H9 (cell line): ENCODE results near the gene TGFBR3L. TPM values are rescaled to one million over a fixed set of nuclear protein-coding genes. Genes with fewer than 3 reads are reported as not detected.

Experiments
- DNase-seq: peaks from one replicate; pipeline ENCODE4 v3.0.0-alpha.2; 2017
- H2AFZ ChIP-seq: one replicate; pipeline ENCODE4 v1.6.1; 2013; ENCODE audit warnings: mild to moderate bottlenecking, low read length, control low read depth, moderate library complexity
- H2AK5ac ChIP-seq: 2 replicates; pipeline ENCODE4 v1.6.1; 2013; ENCODE audit warnings: low read length, control low read depth, mixed read lengths; ENCODE audit not compliant: insufficient read length
- H2BK120ac ChIP-seq: one replicate; pipeline ENCODE4 v1.6.1; 2013; ENCODE audit warnings: low read depth, mild to moderate bottlenecking, low read length, control low read depth, inconsistent platforms; ENCODE audit not compliant: poor library complexity, severe bottlenecking
- H2BK12ac ChIP-seq: 2 replicates; pipeline ENCODE4 v1.6.1; 2013; ENCODE audit warnings: low read length, control low read depth, mixed read lengths, low read depth; ENCODE audit not compliant: insufficient read length
- H2BK15ac ChIP-seq: 2 replicates; pipeline ENCODE4 v1.6.1; 2013; ENCODE audit warnings: low read depth, low read length, control low read depth
- H2BK20ac ChIP-seq: one replicate; pipeline ENCODE4 v1.6.1; 2013; ENCODE audit warnings: low read depth, mild to moderate bottlenecking, low read length, control low read depth, inconsistent platforms; ENCODE audit not compliant: poor library complexity, severe bottlenecking
- H2BK5ac ChIP-seq: 2 replicates; pipeline ENCODE4 v1.6.1; 2013; ENCODE audit warnings: low read length, control low read depth, mixed read lengths; ENCODE audit not compliant: insufficient read length
- H3K14ac ChIP-seq: 2 replicates; pipeline ENCODE4 v1.6.1; 2013; ENCODE audit warnings: low read length, control low read depth; ENCODE audit not compliant: insufficient read depth
- H3K18ac ChIP-seq: 2 replicates; pipeline ENCODE4 v1.6.1; 2013; ENCODE audit warnings: low read depth, mild to moderate bottlenecking, mixed read lengths, low read length, control low read depth; ENCODE audit not compliant: insufficient read length
- H3K23ac ChIP-seq: 2 replicates; pipeline ENCODE4 v1.6.1; 2013; ENCODE audit warnings: low read length, control low read depth, mixed read lengths, low read depth; ENCODE audit not compliant: insufficient read length
- H3K23me2 ChIP-seq: 2 replicates; pipeline ENCODE4 v1.6.1; 2013; ENCODE audit warnings: low read depth, mild to moderate bottlenecking, mixed read lengths, low read length, control low read depth; ENCODE audit not compliant: insufficient read length, poor library complexity, severe bottlenecking
- H3K27ac ChIP-seq: 2 replicates; pipeline ENCODE4 v1.5.1; 2013; ENCODE audit warnings: low read length, control low read depth, mixed read lengths, low read depth; ENCODE audit not compliant: insufficient read length
- H3K27me3 ChIP-seq: 2 replicates; pipeline ENCODE4 v1.6.1; 2013; ENCODE audit warnings: low read length, control low read depth, inconsistent platforms; ENCODE audit not compliant: insufficient read depth
- H3K4ac ChIP-seq: 2 replicates; pipeline ENCODE4 v1.6.1; 2013; ENCODE audit warnings: low read depth, mild to moderate bottlenecking, control low read depth, inconsistent platforms, low read length, moderate library complexity
- H3K4me1 ChIP-seq: 2 replicates; pipeline ENCODE4 v1.6.1; 2013; ENCODE audit warnings: low read length, control low read depth, inconsistent platforms; ENCODE audit not compliant: insufficient read depth
- H3K4me2 ChIP-seq: 2 replicates; pipeline ENCODE4 v1.6.1; 2013; ENCODE audit warnings: low read length, control low read depth, mixed read lengths; ENCODE audit not compliant: insufficient read length, insufficient read depth
- H3K56ac ChIP-seq: 2 replicates; pipeline ENCODE4 v1.6.1; 2013; ENCODE audit warnings: low read depth, mild to moderate bottlenecking, mixed read lengths, low read length, control low read depth; ENCODE audit not compliant: insufficient read length
- H3K79me1 ChIP-seq: 2 replicates; pipeline ENCODE4 v1.6.1; 2013; ENCODE audit warnings: low read depth, mild to moderate bottlenecking, moderate library complexity, low read length, control low read depth, inconsistent platforms; ENCODE audit not compliant: insufficient read depth, poor library complexity, severe bottlenecking
- H3K79me2 ChIP-seq: 2 replicates; pipeline ENCODE4 v1.6.1; 2013; ENCODE audit warnings: low read length, control low read depth, inconsistent platforms; ENCODE audit not compliant: insufficient read depth
- H3K9ac ChIP-seq: 2 replicates; pipeline ENCODE4 v1.6.1; 2013; ENCODE audit warnings: low read length, control low read depth, mixed read lengths; ENCODE audit not compliant: insufficient read length; ENCODE audit errors: extremely low read depth
- H3K9me3 ChIP-seq: one replicate; pipeline ENCODE4 v1.6.1; 2013; ENCODE audit warnings: low read depth, low read length, inconsistent platforms; ENCODE audit not compliant: control insufficient read depth
- H3T11ph ChIP-seq: one replicate; pipeline ENCODE4 v1.6.1; 2013; ENCODE audit warnings: mild to moderate bottlenecking, low read length, control low read depth, inconsistent platforms
- H4K20me1 ChIP-seq: one replicate; pipeline ENCODE4 v1.6.1; 2013; ENCODE audit not compliant: control insufficient read depth, insufficient read length, insufficient read depth
- H4K5ac ChIP-seq: 2 replicates; pipeline ENCODE4 v1.6.1; 2013; ENCODE audit warnings: low read depth, mild to moderate bottlenecking, mixed read lengths, low read length, control low read depth; ENCODE audit not compliant: insufficient read length
- H4K8ac ChIP-seq: replicated peaks from 2 replicates; pipeline ENCODE4 v1.6.1; 2013; ENCODE audit warnings: low read length, control low read depth, mixed read lengths, low read depth; ENCODE audit not compliant: insufficient read length
- H4K91ac ChIP-seq: 2 replicates; pipeline ENCODE4 v1.6.1; 2013; ENCODE audit warnings: low read depth, mild to moderate bottlenecking, moderate library complexity, mixed read lengths, low read length, control low read depth; ENCODE audit not compliant: insufficient read length
- H3K27ac Mint-ChIP-seq, 3 experiments: 2 replicates in 2 of 3; 3 replicates in 1 of 3; pipeline ENCODE4 v1.8.0; 2020 to 2021; ENCODE audit warnings: mixed read lengths in 3 of 3, mild to moderate bottlenecking in 1 of 3, moderate library complexity in 1 of 3
- H3K27me3 Mint-ChIP-seq: 2 replicates; pipeline ENCODE4 v1.8.0; 2021; ENCODE audit warnings: low read depth, mild to moderate bottlenecking, moderate library complexity, mixed read lengths
- H3K36me3 Mint-ChIP-seq, 3 experiments: 2 replicates in 2 of 3; 3 replicates in 1 of 3; pipeline ENCODE4 v1.8.0; 2020 to 2021; ENCODE audit warnings: low read depth in 3 of 3, mixed read lengths in 3 of 3; ENCODE audit not compliant: insufficient read depth in 1 of 3
- H3K4me1 Mint-ChIP-seq, 2 experiments: 2 replicates each; pipeline ENCODE4 v1.8.0; 2020; ENCODE audit warnings: mixed read lengths in 2 of 2
- H3K4me3 Mint-ChIP-seq, 2 experiments: 2 replicates in 1 of 2; 3 replicates in 1 of 2; pipeline ENCODE4 v1.8.0; 2020 to 2021; ENCODE audit warnings: mild to moderate bottlenecking in 2 of 2, mixed read lengths in 2 of 2, moderate library complexity in 1 of 2
- H3K9me3 Mint-ChIP-seq, 2 experiments: 2 replicates in 1 of 2; 3 replicates in 1 of 2; pipeline ENCODE4 v1.8.0; 2020; ENCODE audit warnings: mild to moderate bottlenecking in 2 of 2, mixed read lengths in 2 of 2, moderate library complexity in 1 of 2
- WGBS: extraction: QIAGEN DNeasy Blood & Tissue Kit; methylation state at CpG from one replicate; pipeline ENCODE4 v1.1.7; 2013; ENCODE audit warnings: missing lambda C conversion rate, low lambda C conversion rate, mixed read lengths; ENCODE audit not compliant: insufficient read length; ENCODE audit errors: extremely low coverage; 5-methylcytosine and 5-hydroxymethylcytosine counted together
- total RNA-seq: library from RNA; stranded (reverse); gene quantifications from 2 replicates; pipeline ENCODE4 v1.2.1, GENCODE V29; 2021
- TF ChIP-seq, protein P1 (sequence below): fragments of 200-600 bp; sonication (generic); conservative IDR thresholded peaks from 3 replicates; pipeline ENCODE4 v1.8.0; 2021; ENCODE audit warnings: antibody characterized with exemption, mild to moderate bottlenecking

The TGFBR3L gene
- total RNA-seq, 1 experiment from 2014 or later: 5.5 TPM

DNA sequence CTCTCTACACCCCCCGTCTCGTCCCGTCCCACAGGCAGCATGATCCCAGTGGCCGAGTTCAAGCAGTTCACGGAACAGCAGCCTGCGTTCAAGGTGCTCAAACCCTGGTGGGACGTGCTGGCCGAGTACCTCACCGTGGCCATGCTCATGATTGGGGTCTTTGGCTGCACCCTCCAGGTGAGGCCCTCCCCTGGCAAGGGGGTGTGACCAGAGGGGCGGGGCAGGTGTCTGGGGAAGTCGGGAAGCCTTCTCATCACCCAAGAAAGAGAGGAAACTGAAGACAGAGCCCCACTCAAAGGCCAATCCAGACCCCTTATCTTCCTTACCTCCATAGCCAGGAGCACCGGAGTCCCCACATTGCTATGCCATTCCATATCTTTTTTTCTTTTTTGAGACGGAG, 19.1 kb upstream of the TGFBR3L start:
- Histone ChIP-seq H3K56ac (no peak overlapping the region), H3K27ac (no peak overlapping the region), H2AK5ac (no peak overlapping the region), H2BK20ac (no peak overlapping the region), H2AFZ (no peak overlapping the region), H4K5ac (no peak overlapping the region), H3K4ac (no peak overlapping the region), H3K4me2 (no peak overlapping the region), H3K27me3 (no peaks in the 10 kb centered on the region), H3K14ac (no peak overlapping the region), H4K91ac (no peak overlapping the region), H3K18ac (no peak overlapping the region), H2BK5ac (no peak overlapping the region), H4K20me1 (no peaks in the 10 kb centered on the region), H4K8ac (no peak overlapping the region), H3K9me3 (no peaks in the 10 kb centered on the region), H3K79me2 (no peaks in the 10 kb centered on the region; the same call in 1 of the 2 replicates), H2BK120ac (no peak overlapping the region), H3K9ac (no peak overlapping the region), H3T11ph (no peak overlapping the region), H3K23me2 (no peaks in the 10 kb centered on the region), H3K79me1 (no peaks in the 10 kb centered on the region), H3K4me1 (no peaks in the 10 kb centered on the region), H2BK15ac (no peak overlapping the region), H2BK12ac (no peak overlapping the region), H3K23ac (no peak overlapping the region)
- H3K4me1 Mint-ChIP-seq: peaks cover 0 to 6% of the 10 kb centered on the region in 2 experiments; a peak in 2 of 4 replicates
- WGBS: no CpG with 5 or more reads among the region's 13 CpGs
- H3K27me3 Mint-ChIP-seq: peaks cover 2% of the 10 kb centered on the region
- peaks cover 7 to 13% (median 11%) of the 10 kb centered on the region in 3 experiments; a peak in 6 of 7 replicates for H3K36me3 Mint-ChIP-seq
- H3K27ac Mint-ChIP-seq: no peak overlapping the region
- no peak overlapping the region for H3K4me3 Mint-ChIP-seq
- TF ChIP-seq, protein P1, sequence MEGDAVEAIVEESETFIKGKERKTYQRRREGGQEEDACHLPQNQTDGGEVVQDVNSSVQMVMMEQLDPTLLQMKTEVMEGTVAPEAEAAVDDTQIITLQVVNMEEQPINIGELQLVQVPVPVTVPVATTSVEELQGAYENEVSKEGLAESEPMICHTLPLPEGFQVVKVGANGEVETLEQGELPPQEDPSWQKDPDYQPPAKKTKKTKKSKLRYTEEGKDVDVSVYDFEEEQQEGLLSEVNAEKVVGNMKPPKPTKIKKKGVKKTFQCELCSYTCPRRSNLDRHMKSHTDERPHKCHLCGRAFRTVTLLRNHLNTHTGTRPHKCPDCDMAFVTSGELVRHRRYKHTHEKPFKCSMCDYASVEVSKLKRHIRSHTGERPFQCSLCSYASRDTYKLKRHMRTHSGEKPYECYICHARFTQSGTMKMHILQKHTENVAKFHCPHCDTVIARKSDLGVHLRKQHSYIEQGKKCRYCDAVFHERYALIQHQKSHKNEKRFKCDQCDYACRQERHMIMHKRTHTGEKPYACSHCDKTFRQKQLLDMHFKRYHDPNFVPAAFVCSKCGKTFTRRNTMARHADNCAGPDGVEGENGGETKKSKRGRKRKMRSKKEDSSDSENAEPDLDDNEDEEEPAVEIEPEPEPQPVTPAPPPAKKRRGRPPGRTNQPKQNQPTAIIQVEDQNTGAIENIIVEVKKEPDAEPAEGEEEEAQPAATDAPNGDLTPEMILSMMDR: no peak
- DNase-seq: no peak
- no peaks in the 10 kb centered on the region for H3K9me3 Mint-ChIP-seq
